Measurements from ENCODE around the gene SLC3A2.

SLC3A2 gene

GRCh38 chr11:62911137-62912130 lies 30.7 kb downstream of the SLC3A2 start:
- no peak for DNase-seq

GRCh38 chr11:62912268-62912667 lies 31.6 kb downstream of the SLC3A2 start:
- no peak for DNase-seq

GRCh38 chr11:62914416-62914815 lies 33.7 kb downstream of the SLC3A2 start:
- no peak for DNase-seq

GRCh38 chr11:62917906-62918502 lies 37.3 kb downstream of the SLC3A2 start:
- no peak for DNase-seq

GRCh38 chr11:62918531-62918930 lies 37.8 kb downstream of the SLC3A2 start:
- DNase-seq: no peak

GRCh38 chr11:62919476-62919875 lies 38.8 kb downstream of the SLC3A2 start:
- DNase-seq: no peak

- no peak for DNase-seq
Observed at GRCh38 chr11:62919898-62920640, 39.4 kb downstream of the SLC3A2 start.

- DNase-seq: no peak
Observed at GRCh38 chr11:62921201-62921572, 40.5 kb downstream of the SLC3A2 start, which contains the start of gene CHRM1. CHRM1 (minus strand) TSS chr11:62921363; CDS start chr11:62911100, 10,263 bp downstream.

GRCh38 chr11:62921573-62922188 lies 41.0 kb downstream of the SLC3A2 start:
- no peak for DNase-seq

- DNase-seq: no peak
Observed at GRCh38 chr11:62922189-62922589, 41.5 kb downstream of the SLC3A2 start.

- no peak for DNase-seq
Observed at GRCh38 chr11:62922653-62923431, 42.1 kb downstream of the SLC3A2 start.

- DNase-seq: peak; percentile 19
Observed at GRCh38 chr11:62923601-62924411, 43.1 kb downstream of the SLC3A2 start.

- DNase-seq: no peak
Observed at GRCh38 chr11:62925308-62925707, 44.6 kb downstream of the SLC3A2 start.

GRCh38 chr11:62925745-62926679 lies 45.3 kb downstream of the SLC3A2 start:
- DNase-seq: no peak

GRCh38 chr11:62926680-62927455 lies 46.2 kb downstream of the SLC3A2 start:
- DNase-seq: no peak

GRCh38 chr11:62928011-62928410 lies 47.3 kb downstream of the SLC3A2 start:
- DNase-seq: no peak

GRCh38 chr11:62930157-62930556 lies 49.5 kb downstream of the SLC3A2 start:
- no peak for DNase-seq

GRCh38 chr11:62930666-62931065 lies 50.0 kb downstream of the SLC3A2 start:
- DNase-seq: no peak
